PC-3 (cell line): ENCODE measurements around the gene E2F8. TPM values are rescaled to one million over a fixed set of nuclear protein-coding genes. Genes with fewer than 3 reads are reported as not detected.
A peak's percentile ranks its signal among the peaks of the same experiment; 100 is the strongest.

Experiments
- ATAC-seq: fragments of 200-7000 bp; cut with Tn5 transposase; 2 replicates; pipeline ENCODE4 v1.9.1; 2020; ENCODE audit warnings: mild to moderate bottlenecking, moderate library complexity
- BruUV-seq: library from RNA; stranded (reverse); fragments of 400-500 nt; replicated peaks from 2 replicates; lab custom pipeline; 2021; lab: Mats Ljungman, UMichigan
- CTCF ChIA-PET: fragments of 300-600 bp; sonication (Branson Sonifier 250); formaldehyde crosslinking; loops from one replicate; lab custom pipeline; 2022; ENCODE audit warnings: antibody characterized with exemption; lab: Charles Lee
- POLR2A ChIA-PET: fragments of 300-600 bp; sonication (Branson Sonifier 250); formaldehyde crosslinking; loops from one replicate; lab custom pipeline; 2022; ENCODE audit warnings: antibody characterized with exemption; ENCODE audit not compliant: unreplicated experiment; lab: Charles Lee
- DNase-seq: peaks from one replicate; pipeline ENCODE4 v3.0.0-alpha.2; 2015
- H2AFZ ChIP-seq: fragments of 300-600 bp; sonication (generic); 2 replicates; pipeline ENCODE4 v1.6.0; 2016; ENCODE audit warnings: antibody characterized with exemption, low read length
- H3F3A ChIP-seq: fragments of 300-600 bp; sonication (generic); one replicate; pipeline ENCODE4 v1.6.0; 2017; ENCODE audit warnings: antibody characterized with exemption, low read length, control low read depth, mild to moderate bottlenecking; ENCODE audit not compliant: unreplicated experiment
- H3K27ac ChIP-seq: fragments of 300-600 bp; sonication (generic); 2 replicates; pipeline ENCODE4 v1.5.1; 2016; ENCODE audit warnings: mild to moderate bottlenecking, low read length
- H3K27me3 ChIP-seq: fragments of 300-600 bp; sonication (generic); 2 replicates; pipeline ENCODE4 v1.6.1; 2016; ENCODE audit warnings: low read length, mixed read lengths
- H3K36me3 ChIP-seq: fragments of 300-600 bp; sonication (generic); 2 replicates; pipeline ENCODE4 v1.6.1; 2016; ENCODE audit warnings: low read depth, mixed run types, low read length, mixed read lengths
- H3K4me1 ChIP-seq: fragments of 300-600 bp; sonication (generic); 2 replicates; pipeline ENCODE4 v1.5.1; 2016; ENCODE audit warnings: low read length; ENCODE audit not compliant: insufficient read depth
- H3K4me2 ChIP-seq: fragments of 300-600 bp; sonication (generic); 2 replicates; pipeline ENCODE4 v1.6.0; 2016; ENCODE audit warnings: low read length
- H3K4me3 ChIP-seq: fragments of 300-600 bp; sonication (generic); 2 replicates; pipeline ENCODE4 v1.5.1; 2016; ENCODE audit warnings: mild to moderate bottlenecking, low read length, mixed read lengths
- H3K79me2 ChIP-seq: fragments of 300-600 bp; sonication (generic); 2 replicates; pipeline ENCODE4 v1.6.1; 2017; ENCODE audit warnings: low read length, mixed read lengths
- H3K9ac ChIP-seq: fragments of 300-600 bp; sonication (generic); 2 replicates; pipeline ENCODE4 v1.6.0; 2016; ENCODE audit warnings: mild to moderate bottlenecking, low read length
- H3K9me2 ChIP-seq: fragments of 300-600 bp; sonication (generic); replicated peaks from 2 replicates; pipeline ENCODE4 v1.6.1; 2016; ENCODE audit warnings: mixed run types, low read length, mixed read lengths
- H3K9me3 ChIP-seq: fragments of 300-600 bp; sonication (generic); 2 replicates; pipeline ENCODE4 v1.6.1; 2016; ENCODE audit warnings: low read length, mixed read lengths
- H4K20me1 ChIP-seq: fragments of 300-600 bp; sonication (generic); 2 replicates; pipeline ENCODE4 v1.6.1; 2016; ENCODE audit warnings: low read length, mixed read lengths
- EZH2 ChIP-seq: fragments of 300-600 bp; sonication (generic); IDR thresholded peaks from one replicate; pipeline ENCODE4 v1.6.1; 2017; ENCODE audit warnings: antibody characterized with exemption, mild to moderate bottlenecking, low read length; ENCODE audit not compliant: unreplicated experiment
- EZH2phosphoT487 ChIP-seq: fragments of 300-600 bp; sonication (generic); IDR thresholded peaks from 2 replicates; pipeline ENCODE4 v1.6.1; 2018; ENCODE audit warnings: mild to moderate bottlenecking, antibody characterized with exemption, low read length, borderline replicate concordance
- intact Hi-C: fragments of 100-400 bp; cut with micrococcal nuclease; formaldehyde crosslinking; loops from 2 replicates; pipeline ENCODE4 v1.9.0; 2023
- total RNA-seq: library from RNA; depleted of rRNA; stranded (reverse); fragments of >200 nt; gene quantifications from 2 replicates; pipeline ENCODE4 v1.2.3, GENCODE V29; 2014
- TF ChIP-seq, protein P1 (sequence below): fragments of 300-600 bp; sonication (generic); conservative IDR thresholded peaks from 2 replicates; pipeline ENCODE4 v1.5.1; 2017; ENCODE audit warnings: antibody characterized with exemption, low read depth, mild to moderate bottlenecking, low read length

The E2F8 gene
- total RNA-seq, 1 experiment from 2014 or later = 11.9 TPM

DNA sequence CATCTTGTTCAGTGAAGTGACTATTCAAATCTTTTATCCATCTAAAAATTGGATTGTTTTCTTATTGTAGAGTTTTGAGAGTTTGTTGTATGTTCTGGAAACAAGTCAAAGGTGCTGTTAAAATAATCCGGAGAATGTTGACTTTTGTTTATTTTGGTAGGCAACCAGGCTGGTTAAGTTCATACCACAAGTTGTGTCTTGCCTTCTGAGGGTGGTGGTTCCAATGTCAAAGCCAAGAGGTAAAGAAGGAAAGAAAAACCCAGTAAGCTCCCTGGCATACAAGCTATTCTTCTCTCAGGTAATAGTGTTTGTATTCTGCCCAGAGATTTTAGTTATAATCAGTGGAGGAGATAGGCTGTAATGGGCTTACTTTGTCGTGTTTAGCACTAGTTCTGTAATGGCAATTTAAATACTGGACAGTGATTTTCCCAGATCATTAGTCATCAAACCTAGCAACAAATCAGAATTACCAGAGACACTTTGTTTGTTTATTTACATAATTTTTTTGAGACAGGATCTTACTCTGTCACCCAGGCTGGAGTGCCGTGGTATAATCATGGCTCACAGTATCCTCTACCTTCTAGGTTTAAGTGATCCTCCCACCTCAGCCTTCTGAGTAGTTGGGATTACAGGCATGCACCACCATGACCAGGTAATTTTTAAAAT, 23.9 kb downstream of the E2F8 start:
- DNase-seq (no peak), ATAC-seq (peak; percentile 29; the same call in 1 of the 2 replicates)
- H3K27ac ChIP-seq = no peak overlapping the region
- CTCF ChIA-PET = no interaction called here
- H3K4me3 ChIP-seq = no peak overlapping the region
- no peaks in the 10 kb centered on the region for H3K9me2 ChIP-seq
- H3F3A ChIP-seq = no peaks in the 10 kb centered on the region
- no peaks in the 10 kb centered on the region for H3K27me3 ChIP-seq
- no TSS peak for BruUV-seq
- no peak overlapping the region for H3K9ac ChIP-seq
- peaks cover 9% of the 10 kb centered on the region; the same call in 1 of the 2 replicates for H3K4me1 ChIP-seq
- POLR2A ChIA-PET = interaction anchor here (0.7 kb wide), 1 partner anchor 1999 kb away, joined by 3 read pairs; no protein-coding TSS in a partner anchor
- TF ChIP-seq EZH2phosphoT487 (no peak), EZH2 (no peak)
- TF ChIP-seq, protein P1, sequence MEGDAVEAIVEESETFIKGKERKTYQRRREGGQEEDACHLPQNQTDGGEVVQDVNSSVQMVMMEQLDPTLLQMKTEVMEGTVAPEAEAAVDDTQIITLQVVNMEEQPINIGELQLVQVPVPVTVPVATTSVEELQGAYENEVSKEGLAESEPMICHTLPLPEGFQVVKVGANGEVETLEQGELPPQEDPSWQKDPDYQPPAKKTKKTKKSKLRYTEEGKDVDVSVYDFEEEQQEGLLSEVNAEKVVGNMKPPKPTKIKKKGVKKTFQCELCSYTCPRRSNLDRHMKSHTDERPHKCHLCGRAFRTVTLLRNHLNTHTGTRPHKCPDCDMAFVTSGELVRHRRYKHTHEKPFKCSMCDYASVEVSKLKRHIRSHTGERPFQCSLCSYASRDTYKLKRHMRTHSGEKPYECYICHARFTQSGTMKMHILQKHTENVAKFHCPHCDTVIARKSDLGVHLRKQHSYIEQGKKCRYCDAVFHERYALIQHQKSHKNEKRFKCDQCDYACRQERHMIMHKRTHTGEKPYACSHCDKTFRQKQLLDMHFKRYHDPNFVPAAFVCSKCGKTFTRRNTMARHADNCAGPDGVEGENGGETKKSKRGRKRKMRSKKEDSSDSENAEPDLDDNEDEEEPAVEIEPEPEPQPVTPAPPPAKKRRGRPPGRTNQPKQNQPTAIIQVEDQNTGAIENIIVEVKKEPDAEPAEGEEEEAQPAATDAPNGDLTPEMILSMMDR = no peak
- no peak overlapping the region for H3K4me2 ChIP-seq
- intact Hi-C loops = no loop called here
- H3K79me2 ChIP-seq = no peaks in the 10 kb centered on the region
- H4K20me1 ChIP-seq = no peaks in the 10 kb centered on the region
- no peaks in the 10 kb centered on the region for H3K9me3 ChIP-seq
- H3K36me3 ChIP-seq = no peaks in the 10 kb centered on the region
- H2AFZ ChIP-seq = no peak overlapping the region

DNA sequence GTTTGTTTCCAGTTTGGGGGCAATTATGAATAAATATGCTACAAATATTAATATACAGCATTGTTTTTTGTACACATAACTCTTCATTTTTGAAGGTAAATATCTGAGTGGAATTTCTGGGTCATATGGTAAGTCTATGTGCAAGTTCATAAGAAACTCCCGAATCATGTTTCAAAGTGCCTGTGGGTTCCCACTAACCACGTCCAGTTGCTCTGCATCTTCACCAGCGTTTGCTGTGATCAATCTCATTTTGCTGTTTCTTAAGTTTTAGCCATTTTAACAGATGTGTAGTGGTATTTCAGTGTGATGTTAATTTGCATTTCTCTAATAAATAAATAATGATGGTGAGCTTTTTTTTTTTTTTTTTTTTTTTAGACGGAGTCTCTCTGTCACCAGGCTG, 24.7 kb downstream of the E2F8 start:
- Histone ChIP-seq H3K79me2 (no peaks in the 10 kb centered on the region), H3K27ac (no peak overlapping the region), H3F3A (no peaks in the 10 kb centered on the region), H3K9me2 (no peaks in the 10 kb centered on the region), H4K20me1 (no peaks in the 10 kb centered on the region), H3K4me1 (peaks cover 9% of the 10 kb centered on the region; the same call in 1 of the 2 replicates), H3K4me3 (no peak overlapping the region), H2AFZ (no peak overlapping the region), H3K9ac (no peak overlapping the region), H3K27me3 (no peaks in the 10 kb centered on the region), H3K9me3 (no peaks in the 10 kb centered on the region), H3K36me3 (no peaks in the 10 kb centered on the region), H3K4me2 (no peak overlapping the region)
- TF ChIP-seq EZH2 = no peak
- TF ChIP-seq, protein P1 = no peak
- no peak for TF ChIP-seq EZH2phosphoT487
- DNase-seq (no peak), ATAC-seq (no peak)
- intact Hi-C loops = no loop called here
- BruUV-seq = no TSS peak
- ChIA-PET CTCF (interaction anchor here (0.6 kb wide), 1 partner anchor 136 kb away, joined by 3 read pairs; no protein-coding TSS in a partner anchor), POLR2A (interaction anchor here (0.6 kb wide), 1 partner anchor 33 kb away, joined by 4 read pairs; no protein-coding TSS in a partner anchor)
